HG03039 (cell line): ENCODE measurements around the gene SCN4A.
"Not testable (repeated sequence)": the region's sequence is repeated elsewhere in the genome, so short reads cannot be mapped to it uniquely, and the experiment has no call there.

ENCODE experiments used
- ATAC-seq: cut with Tn5 transposase; IDR thresholded peaks from one replicate; pipeline ENCODE4 v1.9.1; 2021; ENCODE audit warnings: mild to moderate bottlenecking, moderate library complexity; ENCODE audit not compliant: unreplicated experiment

SCN4A gene

DNA sequence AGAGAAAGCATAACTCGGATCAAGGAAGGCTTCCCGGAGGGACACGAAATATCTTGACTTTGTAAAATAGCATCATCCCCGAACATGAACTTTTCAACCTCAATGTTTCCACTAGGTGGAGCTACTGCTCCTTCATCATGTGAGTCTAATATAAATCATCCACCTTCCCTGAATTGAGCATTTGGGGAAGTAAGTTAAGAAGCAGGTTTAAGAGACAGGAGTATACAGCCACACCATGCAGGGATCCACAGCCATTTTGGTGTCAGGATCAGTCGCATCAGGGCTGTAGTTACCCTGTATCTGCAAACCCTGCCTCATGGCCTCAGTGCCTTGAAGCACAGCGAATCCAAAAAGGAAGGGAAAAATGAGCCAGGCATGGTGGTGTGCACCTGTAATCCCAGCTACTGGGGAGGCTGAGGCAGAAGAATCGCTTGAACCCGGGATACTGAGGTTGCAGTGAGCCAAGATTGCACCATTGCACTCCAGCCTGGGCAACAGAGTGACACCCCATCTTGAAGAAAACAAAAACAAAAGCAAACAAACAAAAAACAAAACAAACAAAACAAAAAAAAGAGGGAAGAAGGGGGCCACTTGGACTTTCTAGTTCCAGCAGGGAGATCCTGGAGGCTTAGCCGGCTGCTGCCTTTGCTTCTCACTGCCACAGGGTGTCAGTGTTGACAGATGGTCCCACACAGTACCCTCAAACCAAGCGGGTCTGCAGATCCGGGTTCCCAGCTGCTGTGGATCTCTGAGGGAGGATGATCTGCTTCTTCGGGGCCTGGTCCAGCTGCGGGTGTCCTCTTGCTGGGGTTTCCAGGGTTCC, 83.5 kb downstream of the SCN4A start:
- not testable (repeated sequence) for ATAC-seq
